Breast epithelium (tissue), 4 donors: ENCODE results near the gene ATP10B. TPM values are rescaled to one million over a fixed set of nuclear protein-coding genes. Genes with fewer than 3 reads are reported as not detected.

ENCODE experiments used
- DNase-seq, 2 donors: peaks; one replicate each; pipeline ENCODE4 v3.0.0-alpha.2; 2019; ENCODE audit warnings: low spot score in 2 of 2
- H3K27ac ChIP-seq, 2 donors: fragments of 200-600 bp; sonication (generic) in 1 of 2; one replicate each; pipeline ENCODE4 v1.5.1; 2016 to 2019; ENCODE audit warnings: mild to moderate bottlenecking in 1 of 2
- H3K27me3 ChIP-seq, 2 donors: fragments of 200-600 bp; sonication (generic) in 1 of 2; one replicate each; pipeline versions ENCODE4 v1.5.1 to v1.6.0; 2017 to 2019; ENCODE audit warnings: control low read depth in 1 of 2, mild to moderate bottlenecking in 1 of 2
- H3K36me3 ChIP-seq: fragments of 200-600 bp; one replicate; pipeline ENCODE4 v1.5.1; 2019
- H3K4me1 ChIP-seq, 2 donors: fragments of 200-600 bp; sonication (generic); one replicate each; pipeline ENCODE4 v1.5.1; 2016 to 2019; ENCODE audit warnings: control low read depth in 1 of 2
- H3K4me3 ChIP-seq, 3 donors: fragments of 200-600 bp; sonication (generic); 1 replicate in 2 of 3; 2 replicates in 1 of 3; pipeline ENCODE4 v1.5.1; 2016 to 2019; ENCODE audit warnings: mild to moderate bottlenecking in 3 of 3, moderate library complexity in 2 of 3
- H3K9me3 ChIP-seq, 2 donors: fragments of 200-600 bp; sonication (generic) in 1 of 2; one replicate each; pipeline ENCODE4 v1.5.1; 2016 to 2019; ENCODE audit warnings: control low read depth in 1 of 2
- CTCF ChIP-seq, 3 donors: fragments of 450-650 bp; IDR thresholded peaks; one replicate each; pipeline ENCODE4 v1.5.1; 2016 to 2017; ENCODE audit warnings: antibody characterized with exemption in 3 of 3, mild to moderate bottlenecking in 3 of 3, moderate library complexity in 3 of 3
- POLR2A ChIP-seq: fragments of 450-650 bp; IDR thresholded peaks from one replicate; pipeline ENCODE4 v1.6.1; 2016; ENCODE audit warnings: antibody characterized with exemption, mild to moderate bottlenecking, moderate library complexity
- POLR2AphosphoS5 ChIP-seq, 3 donors: sonication (generic); formaldehyde crosslinking; IDR thresholded peaks; one replicate each; pipeline ENCODE4 v1.6.1; 2017; ENCODE audit warnings: antibody characterized with exemption in 3 of 3
- intact Hi-C: fragments of 100-400 bp; cut with DNase I; formaldehyde crosslinking; loops from one replicate; pipeline ENCODE4 v1.15.1; 2023; ENCODE audit warnings: low total_unique reads
- total RNA-seq, 3 donors: library from RNA; depleted of rRNA; stranded (reverse); fragments of >200 nt; gene quantifications; one replicate each; pipeline ENCODE4 v1.1.0, GENCODE V29; 2016

ATP10B gene
- total RNA-seq, 3 donors from 2014 or later = under 0.01 to 2.9 TPM; not detected in 1

GRCh38 chr5:160605266-160605665 lies 246.7 kb downstream of the ATP10B start:
- no peak overlapping the region for H3K4me3 ChIP-seq
- no peak for TF ChIP-seq POLR2A
- no peak for TF ChIP-seq CTCF (IDR thresholded peaks at IDR 0.05)
- TF ChIP-seq POLR2AphosphoS5 (IDR thresholded peaks at IDR 0.05) = no peak
- H3K27ac ChIP-seq = no peak overlapping the region
- H3K4me1 ChIP-seq = no peaks in the 10 kb centered on the region
- DNase-seq = no peak
- no peaks in the 10 kb centered on the region for H3K36me3 ChIP-seq
- H3K9me3 ChIP-seq = peaks cover 3 to 4% of the 10 kb centered on the region in 2 donors
- intact Hi-C loops = no loop called here
- no peaks in the 10 kb centered on the region for H3K27me3 ChIP-seq

- H3K9me3 ChIP-seq = no peaks in the 10 kb centered on the region
- no peak overlapping the region for H3K27ac ChIP-seq
- no peaks in the 10 kb centered on the region for H3K4me1 ChIP-seq
- H3K4me3 ChIP-seq = no peak overlapping the region
- TF ChIP-seq CTCF (IDR thresholded peaks at IDR 0.05) (no peak), POLR2AphosphoS5 (IDR thresholded peaks at IDR 0.05) (no peak), POLR2A (no peak)
- intact Hi-C loops = no loop called here
- no peaks in the 10 kb centered on the region for H3K27me3 ChIP-seq
- no peaks in the 10 kb centered on the region for H3K36me3 ChIP-seq
- no peak for DNase-seq
These were observed 247.5 kb downstream of the ATP10B start for GRCh38 chr5:160604484-160604883.

GRCh38 chr5:160602744-160603143 lies 249.3 kb downstream of the ATP10B start:
- no peak overlapping the region for H3K27ac ChIP-seq
- H3K36me3 ChIP-seq = no peaks in the 10 kb centered on the region
- no peak for DNase-seq
- H3K9me3 ChIP-seq = no peaks in the 10 kb centered on the region
- no peak for TF ChIP-seq POLR2A
- no peak for TF ChIP-seq POLR2AphosphoS5 (IDR thresholded peaks at IDR 0.05)
- no peak for TF ChIP-seq CTCF (IDR thresholded peaks at IDR 0.05)
- H3K27me3 ChIP-seq = no peaks in the 10 kb centered on the region
- H3K4me1 ChIP-seq = no peaks in the 10 kb centered on the region
- no peak overlapping the region for H3K4me3 ChIP-seq
- intact Hi-C loops = no loop called here

DNA sequence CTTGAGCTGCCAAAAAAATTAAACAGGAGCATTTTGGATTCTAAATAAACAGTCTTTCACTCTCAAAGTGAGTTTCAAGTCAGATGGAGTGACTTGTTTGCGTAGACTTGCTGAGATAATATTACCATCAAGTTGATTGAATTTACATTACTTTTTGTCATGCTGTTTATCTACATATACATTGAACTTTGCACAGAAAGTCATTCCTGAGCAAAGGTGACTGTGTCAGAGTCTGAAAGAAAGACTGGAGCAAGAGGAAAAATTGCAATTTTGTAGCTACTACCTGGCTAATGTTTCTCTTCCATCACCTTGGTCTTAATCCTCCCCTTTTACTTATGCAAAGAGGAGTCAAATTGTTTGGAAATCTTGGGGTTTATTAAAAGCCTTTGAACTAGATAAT lies 251.0 kb downstream of the ATP10B start:
- Histone ChIP-seq H3K36me3 (no peaks in the 10 kb centered on the region), H3K4me1 (no peaks in the 10 kb centered on the region), H3K4me3 (no peak overlapping the region), H3K27me3 (no peaks in the 10 kb centered on the region), H3K27ac (no peak overlapping the region), H3K9me3 (no peaks in the 10 kb centered on the region)
- TF ChIP-seq POLR2AphosphoS5 (IDR thresholded peaks at IDR 0.05) (no peak), CTCF (IDR thresholded peaks at IDR 0.05) (no peak), POLR2A (no peak)
- intact Hi-C loops = no loop called here
- no peak for DNase-seq

- H3K9me3 ChIP-seq = no peaks in the 10 kb centered on the region
- no peak for DNase-seq
- H3K27ac ChIP-seq = no peak overlapping the region
- no peaks in the 10 kb centered on the region for H3K27me3 ChIP-seq
- intact Hi-C loops = no loop called here
- H3K4me3 ChIP-seq = no peak overlapping the region
- H3K36me3 ChIP-seq = no peaks in the 10 kb centered on the region
- H3K4me1 ChIP-seq = no peaks in the 10 kb centered on the region
- TF ChIP-seq POLR2AphosphoS5 (IDR thresholded peaks at IDR 0.05) (no peak), CTCF (IDR thresholded peaks at IDR 0.05) (no peak), POLR2A (no peak)
These were observed 278.7 kb downstream of the ATP10B start for GRCh38 chr5:160573318-160573717.
